Colonic mucosa (tissue), 4 donors: ENCODE measurements around the gene AAK1. TPM values are rescaled to one million over a fixed set of nuclear protein-coding genes. Genes with fewer than 3 reads are reported as not detected.

Experiments
- DNase-seq: peaks from one replicate; pipeline ENCODE4 v3.0.0-alpha.2; 2020
- H3K27ac ChIP-seq: fragments of 200-600 bp; one replicate; pipeline ENCODE4 v1.8.0; 2021
- H3K27me3 ChIP-seq: fragments of 200-600 bp; one replicate; pipeline ENCODE4 v1.8.0; 2021
- H3K36me3 ChIP-seq: fragments of 200-600 bp; one replicate; pipeline ENCODE4 v1.8.0; 2021
- H3K4me1 ChIP-seq: fragments of 200-600 bp; one replicate; pipeline ENCODE4 v1.8.0; 2021; ENCODE audit warnings: mild to moderate bottlenecking
- H3K4me3 ChIP-seq: fragments of 200-600 bp; one replicate; pipeline ENCODE4 v1.8.0; 2021
- H3K9ac ChIP-seq, 2 donors: one replicate each; pipeline ENCODE4 v1.7.0; 2013; ENCODE audit warnings: control low read depth in 2 of 2, low read depth in 2 of 2, low read length in 2 of 2
- H3K9me3 ChIP-seq: fragments of 200-600 bp; one replicate; pipeline ENCODE4 v1.8.0; 2021
- CTCF ChIP-seq: fragments of 200-600 bp; IDR thresholded peaks from one replicate; pipeline ENCODE4 v1.8.0; 2022; ENCODE audit warnings: antibody characterized with exemption, mild to moderate bottlenecking
- intact Hi-C: fragments of 100-400 bp; cut with DNase I; formaldehyde crosslinking; loops from one replicate; pipeline ENCODE4 v1.14.1; 2022
- total RNA-seq, 2 donors: library from RNA; stranded (reverse); fragmentation: NEBNext Ultra II Directional in 1 of 2; extraction: Animal tissue kit (Norgen Biotek cat#: 25700) in 1 of 2; gene quantifications; one replicate each; pipeline ENCODE4 v1.2.1, GENCODE V29; 2021
- donor health status: healthy.
- donor health status: DM: no; HTN: no; CAD: no.
- donor health status: DM: no; HTN: no; CAD: no.

AAK1 gene
- total RNA-seq, 2 donors from 2014 or later: 33.5 to 41.7 TPM

GRCh38 chr2:69481421-69481820 is 162.1 kb downstream of the AAK1 start:
- no peaks in the 10 kb centered on the region for H3K36me3 ChIP-seq
- no peak overlapping the region for H3K9ac ChIP-seq
- no peak overlapping the region for H3K27ac ChIP-seq
- intact Hi-C loops: no loop called here
- H3K9me3 ChIP-seq: no peaks in the 10 kb centered on the region
- no peak for DNase-seq
- no peaks in the 10 kb centered on the region for H3K4me1 ChIP-seq
- no peak for TF ChIP-seq CTCF
- H3K27me3 ChIP-seq: no peaks in the 10 kb centered on the region
- no peak overlapping the region for H3K4me3 ChIP-seq

GRCh38 chr2:69477627-69478026 is 165.9 kb downstream of the AAK1 start:
- intact Hi-C loops: no loop called here
- no peak for TF ChIP-seq CTCF
- no peaks in the 10 kb centered on the region for H3K36me3 ChIP-seq

GRCh38 chr2:69474688-69475087 is 168.9 kb downstream of the AAK1 start:
- Histone ChIP-seq H3K4me1 (no peaks in the 10 kb centered on the region), H3K27me3 (no peaks in the 10 kb centered on the region), H3K4me3 (no peak overlapping the region), H3K36me3 (no peaks in the 10 kb centered on the region), H3K9me3 (no peaks in the 10 kb centered on the region), H3K27ac (no peak overlapping the region), H3K9ac (no peak overlapping the region)
- DNase-seq: no peak
- intact Hi-C loops: no loop called here
- TF ChIP-seq CTCF: no peak

More at GRCh38 chr2:69477627-69478026, 165.9 kb downstream of the AAK1 start:
- Histone ChIP-seq H3K4me1 (no peaks in the 10 kb centered on the region), H3K27me3 (no peaks in the 10 kb centered on the region), H3K4me3 (no peak overlapping the region), H3K9ac (no peak overlapping the region), H3K9me3 (no peaks in the 10 kb centered on the region), H3K27ac (no peak overlapping the region)
- no peak for DNase-seq

GRCh38 chr2:69471793-69472192 is 171.7 kb downstream of the AAK1 start:
- H3K36me3 ChIP-seq: no peaks in the 10 kb centered on the region
- no peak overlapping the region for H3K27ac ChIP-seq
- H3K9ac ChIP-seq: no peak overlapping the region
- DNase-seq: no peak
- no peak overlapping the region for H3K4me3 ChIP-seq
- no peaks in the 10 kb centered on the region for H3K4me1 ChIP-seq
- no peak for TF ChIP-seq CTCF
- no peaks in the 10 kb centered on the region for H3K9me3 ChIP-seq
- intact Hi-C loops: no loop called here
- no peaks in the 10 kb centered on the region for H3K27me3 ChIP-seq

- H3K4me1 ChIP-seq: no peaks in the 10 kb centered on the region
- no peaks in the 10 kb centered on the region for H3K9me3 ChIP-seq
- no peak overlapping the region for H3K27ac ChIP-seq
- no peak for DNase-seq
- TF ChIP-seq CTCF: no peak
- intact Hi-C loops: no loop called here
- H3K27me3 ChIP-seq: no peaks in the 10 kb centered on the region
- H3K36me3 ChIP-seq: no peaks in the 10 kb centered on the region
- H3K4me3 ChIP-seq: no peak overlapping the region
- H3K9ac ChIP-seq: no peak overlapping the region
Measured at GRCh38 chr2:69470911-69471310, 172.6 kb downstream of the AAK1 start.

- no peak for TF ChIP-seq CTCF
- Histone ChIP-seq H3K4me3 (no peak overlapping the region), H3K9ac (no peak overlapping the region), H3K36me3 (no peaks in the 10 kb centered on the region), H3K4me1 (no peaks in the 10 kb centered on the region), H3K9me3 (no peaks in the 10 kb centered on the region), H3K27ac (no peak overlapping the region), H3K27me3 (no peaks in the 10 kb centered on the region)
- no peak for DNase-seq
- intact Hi-C loops: no loop called here
Measured at GRCh38 chr2:69469784-69470183, 173.8 kb downstream of the AAK1 start.
